GM12865 (cell line): ENCODE results near the gene DUSP10.

Source experiments
- DNase-seq: peaks from one replicate; pipeline ENCODE4 v3.0.0; 2010; ENCODE audit warnings: low read depth
- H3K4me3 ChIP-seq: 2 replicates; pipeline ENCODE4 v1.5.1; 2011; ENCODE audit warnings: mild to moderate bottlenecking, low read depth, low read length, control low read depth
- TF ChIP-seq, protein P1 (sequence below): IDR thresholded peaks from 2 replicates; pipeline ENCODE4 v1.5.1; 2011; ENCODE audit warnings: low read length, control low read depth, low read depth, inconsistent platforms; ENCODE audit not compliant: insufficient read depth; ENCODE audit errors: missing control alignments

DUSP10 gene

GRCh38 chr1:221700536-221700935, 41.4 kb downstream of the DUSP10 start:
- TF ChIP-seq, protein P1, sequence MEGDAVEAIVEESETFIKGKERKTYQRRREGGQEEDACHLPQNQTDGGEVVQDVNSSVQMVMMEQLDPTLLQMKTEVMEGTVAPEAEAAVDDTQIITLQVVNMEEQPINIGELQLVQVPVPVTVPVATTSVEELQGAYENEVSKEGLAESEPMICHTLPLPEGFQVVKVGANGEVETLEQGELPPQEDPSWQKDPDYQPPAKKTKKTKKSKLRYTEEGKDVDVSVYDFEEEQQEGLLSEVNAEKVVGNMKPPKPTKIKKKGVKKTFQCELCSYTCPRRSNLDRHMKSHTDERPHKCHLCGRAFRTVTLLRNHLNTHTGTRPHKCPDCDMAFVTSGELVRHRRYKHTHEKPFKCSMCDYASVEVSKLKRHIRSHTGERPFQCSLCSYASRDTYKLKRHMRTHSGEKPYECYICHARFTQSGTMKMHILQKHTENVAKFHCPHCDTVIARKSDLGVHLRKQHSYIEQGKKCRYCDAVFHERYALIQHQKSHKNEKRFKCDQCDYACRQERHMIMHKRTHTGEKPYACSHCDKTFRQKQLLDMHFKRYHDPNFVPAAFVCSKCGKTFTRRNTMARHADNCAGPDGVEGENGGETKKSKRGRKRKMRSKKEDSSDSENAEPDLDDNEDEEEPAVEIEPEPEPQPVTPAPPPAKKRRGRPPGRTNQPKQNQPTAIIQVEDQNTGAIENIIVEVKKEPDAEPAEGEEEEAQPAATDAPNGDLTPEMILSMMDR, result no peak
- H3K4me3 ChIP-seq, result no peak overlapping the region
- DNase-seq, result no peak

GRCh38 chr1:221699978-221700519, 41.8 kb downstream of the DUSP10 start:
- TF ChIP-seq, protein P1, result no peak
- H3K4me3 ChIP-seq, result no peak overlapping the region
- DNase-seq, result no peak

GRCh38 chr1:221699577-221699976, 42.3 kb downstream of the DUSP10 start:
- no peak for DNase-seq
- TF ChIP-seq, protein P1, result no peak

GRCh38 chr1:221698579-221699349, 43.1 kb downstream of the DUSP10 start:
- TF ChIP-seq, protein P1, result no peak
- no peak for DNase-seq
- no peak overlapping the region for H3K4me3 ChIP-seq

More at GRCh38 chr1:221699577-221699976, 42.3 kb downstream of the DUSP10 start:
- H3K4me3 ChIP-seq, result no peak overlapping the region

DNA sequence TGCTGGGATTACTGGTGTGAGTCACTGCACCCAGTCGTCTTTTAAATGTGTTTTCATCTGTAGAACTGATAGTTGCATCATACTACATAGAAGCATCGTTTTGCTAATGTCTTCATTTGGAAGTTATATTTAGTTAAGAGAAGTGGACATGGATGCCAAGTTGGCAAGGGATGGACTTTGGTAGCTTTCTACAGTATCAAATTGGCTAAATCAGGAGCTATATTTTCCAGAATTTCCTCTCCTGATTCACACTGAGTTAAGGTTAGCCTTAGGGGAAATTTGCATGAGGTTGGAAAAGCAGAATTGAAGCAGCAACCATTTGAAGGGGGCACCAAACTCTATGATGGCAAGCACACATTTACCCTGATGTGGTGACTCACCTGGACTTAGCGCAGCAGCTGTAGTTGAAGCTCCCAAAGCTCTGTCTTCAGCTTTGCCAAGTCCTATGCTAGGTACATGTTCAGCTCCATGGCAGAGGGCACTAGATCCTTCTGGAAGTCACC, 43.9 kb downstream of the DUSP10 start:
- H3K4me3 ChIP-seq, result no peak overlapping the region
- TF ChIP-seq, protein P1, result no peak
- no peak for DNase-seq

DNA sequence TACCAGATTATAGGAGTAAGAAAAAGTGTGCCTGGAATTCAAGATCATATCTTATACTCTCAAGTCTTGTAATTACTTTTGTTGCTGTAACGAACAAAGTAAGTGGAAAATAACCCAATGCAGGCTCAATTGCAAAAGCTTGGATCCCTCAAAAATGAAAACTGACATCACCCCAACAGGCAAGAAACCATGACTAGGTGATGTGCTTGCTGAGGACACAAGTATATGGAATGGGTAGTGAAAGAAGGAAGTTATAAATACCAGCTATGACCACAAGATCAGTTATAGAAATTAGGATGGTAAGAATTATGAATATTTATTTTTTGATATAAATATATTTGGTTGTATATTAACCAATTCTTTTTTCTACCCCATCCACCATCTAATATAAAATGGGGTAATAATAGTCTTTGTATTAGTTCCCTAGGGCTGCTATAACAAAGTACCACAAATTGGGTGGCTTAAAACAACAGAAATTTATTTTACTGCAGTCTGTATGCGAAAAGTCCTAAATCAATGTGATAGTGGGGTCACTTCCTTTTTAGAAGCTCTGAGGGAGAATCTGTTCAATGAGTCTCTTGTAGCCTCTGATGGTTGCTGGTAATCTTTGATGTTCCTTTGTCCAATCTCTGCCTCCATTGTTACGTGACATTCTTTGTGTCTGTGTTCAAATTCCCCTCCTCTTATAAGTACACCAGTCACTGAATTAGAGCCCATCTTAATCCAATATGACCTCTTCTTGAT, 45.0 kb downstream of the DUSP10 start:
- DNase-seq, result no peak
- TF ChIP-seq, protein P1, result no peak

More for the DNA sequence above, 45.0 kb downstream of the DUSP10 start:
- no peak overlapping the region for H3K4me3 ChIP-seq
